Activated T-cell treated with anti-CD3 and anti-CD28 coated beads, Interleukin-2, amount 50 U/mL, for 24 hours (primary cell): Measurements from ENCODE around the gene GALNT9.

Source experiments
- DNase-seq: peaks from one replicate; pipeline ENCODE4 v3.0.0-alpha.2; 2020
- H3K27ac Mint-ChIP-seq: 2 replicates; pipeline ENCODE4 v1.8.0; 2020; ENCODE audit warnings: mild to moderate bottlenecking, mixed read lengths
- H3K27me3 Mint-ChIP-seq: 2 replicates; pipeline ENCODE4 v1.8.0; 2020; ENCODE audit warnings: mixed read lengths
- H3K36me3 Mint-ChIP-seq: 2 replicates; pipeline ENCODE4 v1.8.0; 2020; ENCODE audit warnings: low read depth, mixed read lengths
- H3K4me1 Mint-ChIP-seq: 2 replicates; pipeline ENCODE4 v1.8.0; 2020; ENCODE audit warnings: low read depth, mixed read lengths
- H3K4me3 Mint-ChIP-seq: 2 replicates; pipeline ENCODE4 v1.8.0; 2020; ENCODE audit warnings: mild to moderate bottlenecking, moderate library complexity, mixed read lengths
- H3K9me3 Mint-ChIP-seq: 2 replicates; pipeline ENCODE4 v1.8.0; 2020; ENCODE audit warnings: mixed read lengths

GALNT9 gene

GRCh38 chr12:132282950-132283771 is 46.2 kb downstream of the GALNT9 start:
- H3K4me3 Mint-ChIP-seq = no peak overlapping the region
- no peaks in the 10 kb centered on the region for H3K36me3 Mint-ChIP-seq
- peaks cover 51% of the 10 kb centered on the region for H3K27me3 Mint-ChIP-seq
- no peak overlapping the region for H3K27ac Mint-ChIP-seq
- peak; percentile 48 for DNase-seq
- H3K4me1 Mint-ChIP-seq = peaks cover 21% of the 10 kb centered on the region
- no peaks in the 10 kb centered on the region for H3K9me3 Mint-ChIP-seq

GRCh38 chr12:132282031-132282949 is 47.1 kb downstream of the GALNT9 start:
- no peaks in the 10 kb centered on the region for H3K36me3 Mint-ChIP-seq
- H3K9me3 Mint-ChIP-seq = no peaks in the 10 kb centered on the region
- H3K27ac Mint-ChIP-seq = no peak overlapping the region
- peaks cover 21% of the 10 kb centered on the region for H3K4me1 Mint-ChIP-seq
- no peak for DNase-seq
- H3K27me3 Mint-ChIP-seq = peaks cover 49% of the 10 kb centered on the region
- no peak overlapping the region for H3K4me3 Mint-ChIP-seq

- Mint-ChIP-seq H3K27me3 (peaks cover 45% of the 10 kb centered on the region), H3K36me3 (no peaks in the 10 kb centered on the region), H3K9me3 (no peaks in the 10 kb centered on the region), H3K27ac (no peak overlapping the region), H3K4me3 (no peak overlapping the region), H3K4me1 (peaks cover 20% of the 10 kb centered on the region)
- no peak for DNase-seq
Observed at GRCh38 chr12:132281038-132281437, 48.4 kb downstream of the GALNT9 start.

- Mint-ChIP-seq H3K27ac (no peak overlapping the region), H3K4me3 (no peak overlapping the region), H3K36me3 (no peaks in the 10 kb centered on the region), H3K27me3 (peaks cover 44% of the 10 kb centered on the region), H3K9me3 (no peaks in the 10 kb centered on the region), H3K4me1 (peaks cover 17% of the 10 kb centered on the region)
- no peak for DNase-seq
Observed at GRCh38 chr12:132280406-132280805, 49.0 kb downstream of the GALNT9 start.

GRCh38 chr12:132279930-132280329 is 49.5 kb downstream of the GALNT9 start:
- Mint-ChIP-seq H3K9me3 (no peaks in the 10 kb centered on the region), H3K4me1 (peaks cover 17% of the 10 kb centered on the region), H3K4me3 (no peak overlapping the region), H3K36me3 (no peaks in the 10 kb centered on the region), H3K27ac (no peak overlapping the region), H3K27me3 (peaks cover 41% of the 10 kb centered on the region)
- DNase-seq = no peak

GRCh38 chr12:132279184-132279889 is 50.1 kb downstream of the GALNT9 start:
- peaks cover 36% of the 10 kb centered on the region for H3K27me3 Mint-ChIP-seq
- no peak for DNase-seq
- H3K4me1 Mint-ChIP-seq = peaks cover 17% of the 10 kb centered on the region
- no peak overlapping the region for H3K27ac Mint-ChIP-seq
- H3K4me3 Mint-ChIP-seq = no peak overlapping the region
- no peaks in the 10 kb centered on the region for H3K36me3 Mint-ChIP-seq
- no peaks in the 10 kb centered on the region for H3K9me3 Mint-ChIP-seq

- H3K4me3 Mint-ChIP-seq = no peak overlapping the region
- H3K27me3 Mint-ChIP-seq = peaks cover 29% of the 10 kb centered on the region
- DNase-seq = no peak
- no peaks in the 10 kb centered on the region for H3K9me3 Mint-ChIP-seq
- no peak overlapping the region for H3K27ac Mint-ChIP-seq
- peaks cover 9% of the 10 kb centered on the region for H3K4me1 Mint-ChIP-seq
- no peaks in the 10 kb centered on the region for H3K36me3 Mint-ChIP-seq
Observed at GRCh38 chr12:132278401-132279183, 50.8 kb downstream of the GALNT9 start.

- Mint-ChIP-seq H3K27ac (no peak overlapping the region), H3K4me3 (no peak overlapping the region), H3K36me3 (no peaks in the 10 kb centered on the region), H3K27me3 (peaks cover 29% of the 10 kb centered on the region), H3K9me3 (no peaks in the 10 kb centered on the region), H3K4me1 (peaks cover 5% of the 10 kb centered on the region)
- no peak for DNase-seq
Observed at GRCh38 chr12:132277949-132278348, 51.4 kb downstream of the GALNT9 start.

GRCh38 chr12:132277374-132277941 is 51.9 kb downstream of the GALNT9 start:
- Mint-ChIP-seq H3K27me3 (peaks cover 29% of the 10 kb centered on the region), H3K4me3 (no peak overlapping the region), H3K27ac (no peak overlapping the region), H3K9me3 (no peaks in the 10 kb centered on the region), H3K36me3 (no peaks in the 10 kb centered on the region), H3K4me1 (no peaks in the 10 kb centered on the region)
- DNase-seq = no peak

GRCh38 chr12:132276827-132277373 is 52.5 kb downstream of the GALNT9 start:
- H3K27ac Mint-ChIP-seq = no peak overlapping the region
- H3K36me3 Mint-ChIP-seq = no peaks in the 10 kb centered on the region
- H3K9me3 Mint-ChIP-seq = no peaks in the 10 kb centered on the region
- DNase-seq = no peak
- H3K27me3 Mint-ChIP-seq = peaks cover 29% of the 10 kb centered on the region
- H3K4me3 Mint-ChIP-seq = no peak overlapping the region
- H3K4me1 Mint-ChIP-seq = no peaks in the 10 kb centered on the region

GRCh38 chr12:132276066-132276826 is 53.1 kb downstream of the GALNT9 start:
- Mint-ChIP-seq H3K9me3 (no peaks in the 10 kb centered on the region), H3K27ac (no peak overlapping the region), H3K36me3 (no peaks in the 10 kb centered on the region), H3K27me3 (peaks cover 29% of the 10 kb centered on the region), H3K4me1 (no peaks in the 10 kb centered on the region), H3K4me3 (no peak overlapping the region)
- no peak for DNase-seq

GRCh38 chr12:132275631-132276030 is 53.8 kb downstream of the GALNT9 start:
- Mint-ChIP-seq H3K4me1 (no peaks in the 10 kb centered on the region), H3K4me3 (no peak overlapping the region), H3K27ac (no peak overlapping the region), H3K27me3 (peaks cover 29% of the 10 kb centered on the region), H3K36me3 (no peaks in the 10 kb centered on the region), H3K9me3 (no peaks in the 10 kb centered on the region)
- DNase-seq = no peak

- no peaks in the 10 kb centered on the region for H3K4me1 Mint-ChIP-seq
- no peak overlapping the region for H3K4me3 Mint-ChIP-seq
- peaks cover 26% of the 10 kb centered on the region for H3K27me3 Mint-ChIP-seq
- no peak for DNase-seq
- H3K9me3 Mint-ChIP-seq = no peaks in the 10 kb centered on the region
- no peak overlapping the region for H3K27ac Mint-ChIP-seq
- no peaks in the 10 kb centered on the region for H3K36me3 Mint-ChIP-seq
Observed at GRCh38 chr12:132275110-132275531, 54.3 kb downstream of the GALNT9 start.
